H4 (cell line): ENCODE measurements around the gene CHIA. TPM values are rescaled to one million over a fixed set of nuclear protein-coding genes. Genes with fewer than 3 reads are reported as not detected.
A peak's percentile ranks its signal among the peaks of the same experiment; 100 is the strongest.

ENCODE experiments used
- DNase-seq: peaks from one replicate; pipeline ENCODE4 v3.0.0-alpha.2; 2015; ENCODE audit warnings: low spot score
- total RNA-seq: library from RNA; depleted of rRNA; stranded (reverse); fragments of >200 nt; shearing (Covaris generic); gene quantifications from 2 replicates; pipeline ENCODE4 v1.2.3, GENCODE V29; 2014; rRNA removed

CHIA gene
- total RNA-seq: not detected in 2 replicates

GRCh38 chr1:111290630-111291029, at the start of gene CHIA:
Gene CHIA, plus strand, starts transcription at chr1:111290851. Its CDS starts 19,617 bp downstream, at chr1:111310468.
- DNase-seq: no peak

- no peak for DNase-seq
These were observed 48.9 kb upstream of the CHIA start for GRCh38 chr1:111241797-111242196.

GRCh38 chr1:111242805-111243523, 47.7 kb upstream of the CHIA start:
- DNase-seq: no peak

- DNase-seq: no peak
These were observed 43.4 kb upstream of the CHIA start for GRCh38 chr1:111247125-111247838.

- DNase-seq: no peak
These were observed 40.7 kb upstream of the CHIA start for GRCh38 chr1:111249960-111250359.

- DNase-seq: no peak
These were observed 39.1 kb upstream of the CHIA start for GRCh38 chr1:111251570-111251969.

GRCh38 chr1:111252786-111253185, 37.9 kb upstream of the CHIA start:
- DNase-seq: no peak

GRCh38 chr1:111253876-111254275, 36.8 kb upstream of the CHIA start:
- DNase-seq: no peak

GRCh38 chr1:111256988-111257658, 33.5 kb upstream of the CHIA start:
- DNase-seq: no peak

- DNase-seq: no peak
These were observed 22.7 kb upstream of the CHIA start for GRCh38 chr1:111267801-111268508.

- no peak for DNase-seq
These were observed 20.7 kb upstream of the CHIA start for GRCh38 chr1:111269825-111270406.

GRCh38 chr1:111270771-111271463, 19.7 kb upstream of the CHIA start:
- DNase-seq: no peak

GRCh38 chr1:111271464-111271801, 19.2 kb upstream of the CHIA start:
- no peak for DNase-seq

- no peak for DNase-seq
These were observed 18.6 kb upstream of the CHIA start for GRCh38 chr1:111272081-111272480.

- DNase-seq: peak; percentile 16
These were observed 16.0 kb upstream of the CHIA start for GRCh38 chr1:111274653-111275052.

- DNase-seq: peak; percentile 90
These were observed 15.6 kb upstream of the CHIA start for GRCh38 chr1:111275079-111275478.

GRCh38 chr1:111275780-111276433, 14.7 kb upstream of the CHIA start:
- DNase-seq: no peak

- no peak for DNase-seq
These were observed 11.5 kb upstream of the CHIA start for GRCh38 chr1:111279144-111279543.

GRCh38 chr1:111280267-111280666, 10.4 kb upstream of the CHIA start:
- DNase-seq: no peak

- DNase-seq: no peak
These were observed 9.2 kb upstream of the CHIA start for GRCh38 chr1:111281411-111281810.

GRCh38 chr1:111283838-111284237, 6.8 kb upstream of the CHIA start:
- DNase-seq: no peak
